Ovary (tissue), 9 donors: ENCODE results near the gene GABRB1. TPM values are rescaled to one million over a fixed set of nuclear protein-coding genes. Genes with fewer than 3 reads are reported as not detected.

Experiments
- DNase-seq, 5 donors: peaks; one replicate each; pipeline ENCODE4 v3.0.0-alpha.2; 2019 to 2020
- H3K27ac ChIP-seq, 2 donors: fragments of 200-600 bp; one replicate each; pipeline versions ENCODE4 v1.5.1 to v1.8.0; 2019 to 2022
- H3K27me3 ChIP-seq: fragments of 200-600 bp; one replicate; pipeline ENCODE4 v1.8.0; 2022
- H3K36me3 ChIP-seq: fragments of 200-600 bp; sonication (generic); one replicate; pipeline ENCODE4 v1.5.1; 2019
- H3K4me1 ChIP-seq: one replicate; pipeline ENCODE4 v1.8.1; 2013; ENCODE audit warnings: mild to moderate bottlenecking, moderate library complexity; ENCODE audit not compliant: insufficient read depth
- H3K4me3 ChIP-seq: fragments of 200-600 bp; sonication (generic); one replicate; pipeline ENCODE4 v1.5.1; 2017
- H3K9me3 ChIP-seq, 2 donors: fragments of 200-600 bp in 1 of 2; sonication (generic) in 1 of 2; one replicate each; pipeline versions ENCODE4 v1.5.1 to v1.8.1; 2013 to 2019; ENCODE audit warnings: mild to moderate bottlenecking in 1 of 2, moderate library complexity in 1 of 2
- EP300 ChIP-seq: sonication (generic); formaldehyde crosslinking; IDR thresholded peaks from one replicate; pipeline ENCODE4 v1.6.1; 2017; ENCODE audit warnings: antibody characterized with exemption
- POLR2A ChIP-seq: fragments of 450-650 bp; IDR thresholded peaks from one replicate; pipeline ENCODE4 v1.6.1; 2017; ENCODE audit warnings: antibody characterized with exemption, mild to moderate bottlenecking, moderate library complexity
- WGBS, 3 donors: extraction: QIAGEN DNeasy Blood & Tissue Kit in 1 of 3; methylation state at CpG; one replicate each; pipeline versions ENCODE4 v1.1.5 to v1.1.7; 2013 to 2017; 5-methylcytosine and 5-hydroxymethylcytosine counted together
- intact Hi-C, 4 donors: fragments of 100-400 bp; cut with DNase I; formaldehyde crosslinking; loops; one replicate each; pipeline versions ENCODE4 v1.11.0 to v1.15.1; 2022 to 2023
- polyA plus RNA-seq, 2 donors: library from polyadenylated mRNA; stranded (reverse); fragments of 200-250 nt in 1 of 2; fragments of 350-450 nt in 1 of 2; fragmentation: Illumina TruSeq in 1 of 2; extraction: RNeasy Lipid Tissue Mini Kit (QIAGEN cat#74804) in 1 of 2; gene quantifications; one replicate each; pipeline ENCODE4 v1.2.3, GENCODE V29; 2013 to 2014
- total RNA-seq, 7 donors: library from RNA; depleted of rRNA in 2 of 7; stranded (reverse); fragments of >200 nt in 2 of 7; fragmentation: NEBNext Ultra II Directional in 3 of 7; extraction: Animal tissue kit (Norgen Biotek cat#: 25700) in 3 of 7; gene quantifications; one replicate each; pipeline versions ENCODE4 v1.1.0 to v1.2.4, GENCODE V29; 2016 to 2023
- TF ChIP-seq, protein P1 (sequence below), 3 donors: fragments of 450-650 bp in 2 of 3; fragments of 200-600 bp in 1 of 3; IDR thresholded peaks; one replicate each; pipeline versions ENCODE4 v1.5.1 to v1.8.0; 2016 to 2022; ENCODE audit warnings: antibody characterized with exemption in 3 of 3, mild to moderate bottlenecking in 1 of 3
- donor health status: DM: no; HTN: no; CAD: no; lungs with moderate emphysema.
- donor health status: DM: no; HTN: no; CAD: no.
- donor health status: Bipolar disorder and iron deficiency.
- donor health status: DM: yes; HTN: yes; CAD: no.
- donor health status: DM: no; HTN: no; CAD: no.
- donor health status: DM: yes; HTN: yes; CAD: no.

GABRB1 gene
- total and polyA plus RNA-seq, 9 donors, result 0.23 to 0.43 TPM; not detected in 7

DNA sequence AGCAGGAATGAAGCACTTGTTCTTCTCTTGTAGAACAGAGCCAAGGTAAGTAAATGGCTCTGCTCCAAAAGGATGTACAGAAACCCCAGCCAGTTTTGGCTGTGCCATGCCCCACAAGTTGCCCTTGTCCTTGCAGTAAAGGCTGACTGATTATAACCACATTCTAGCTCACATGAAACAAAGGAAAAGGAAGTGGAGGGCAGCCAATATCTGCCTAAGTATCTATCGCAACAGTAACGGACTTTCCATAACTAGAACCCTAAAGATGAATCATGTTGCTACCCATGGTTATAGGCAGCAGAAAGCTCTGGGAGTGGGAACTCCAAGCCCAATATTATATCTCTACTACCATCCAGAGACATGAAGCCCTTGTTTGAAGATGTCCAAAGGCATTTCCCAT, 336.4 kb downstream of the GABRB1 start:
- TF ChIP-seq, protein P1, sequence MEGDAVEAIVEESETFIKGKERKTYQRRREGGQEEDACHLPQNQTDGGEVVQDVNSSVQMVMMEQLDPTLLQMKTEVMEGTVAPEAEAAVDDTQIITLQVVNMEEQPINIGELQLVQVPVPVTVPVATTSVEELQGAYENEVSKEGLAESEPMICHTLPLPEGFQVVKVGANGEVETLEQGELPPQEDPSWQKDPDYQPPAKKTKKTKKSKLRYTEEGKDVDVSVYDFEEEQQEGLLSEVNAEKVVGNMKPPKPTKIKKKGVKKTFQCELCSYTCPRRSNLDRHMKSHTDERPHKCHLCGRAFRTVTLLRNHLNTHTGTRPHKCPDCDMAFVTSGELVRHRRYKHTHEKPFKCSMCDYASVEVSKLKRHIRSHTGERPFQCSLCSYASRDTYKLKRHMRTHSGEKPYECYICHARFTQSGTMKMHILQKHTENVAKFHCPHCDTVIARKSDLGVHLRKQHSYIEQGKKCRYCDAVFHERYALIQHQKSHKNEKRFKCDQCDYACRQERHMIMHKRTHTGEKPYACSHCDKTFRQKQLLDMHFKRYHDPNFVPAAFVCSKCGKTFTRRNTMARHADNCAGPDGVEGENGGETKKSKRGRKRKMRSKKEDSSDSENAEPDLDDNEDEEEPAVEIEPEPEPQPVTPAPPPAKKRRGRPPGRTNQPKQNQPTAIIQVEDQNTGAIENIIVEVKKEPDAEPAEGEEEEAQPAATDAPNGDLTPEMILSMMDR (IDR thresholded peaks at IDR 0.05), result no peak
- TF ChIP-seq POLR2A (no peak), EP300 (no peak)
- H3K9me3 ChIP-seq, result peaks cover 0 to 3% of the 10 kb centered on the region in 2 donors
- no peaks in the 10 kb centered on the region for H3K36me3 ChIP-seq
- DNase-seq, result no peak
- intact Hi-C loops, result no loop called here
- no peaks in the 10 kb centered on the region for H3K27me3 ChIP-seq
- H3K4me3 ChIP-seq, result no peak overlapping the region
- H3K4me1 ChIP-seq, result no peaks in the 10 kb centered on the region
- 77 to 88% (median 84%) methylated on average over 2 of the region's 2 CpGs for WGBS, 3 donors
- no peak overlapping the region for H3K27ac ChIP-seq

DNA sequence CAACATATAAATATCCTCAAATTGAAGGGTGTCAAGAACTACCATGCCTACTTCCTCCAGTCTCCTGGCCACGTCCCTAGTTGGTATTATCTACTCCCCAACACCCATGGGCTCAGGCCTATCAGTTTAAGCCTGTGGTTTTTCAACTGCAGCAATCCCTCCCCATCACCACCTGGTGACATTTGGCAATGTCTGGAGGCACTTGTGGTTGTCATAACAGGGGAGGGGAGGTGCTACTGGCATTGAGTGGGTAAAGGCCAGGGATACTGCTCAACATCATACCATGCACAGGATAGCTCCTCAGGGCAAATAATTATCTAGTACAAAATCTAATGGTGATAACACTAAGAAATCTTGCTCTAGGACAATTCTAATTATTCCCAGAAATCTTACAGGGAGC, 336.8 kb downstream of the GABRB1 start:
- intact Hi-C loops, result no loop called here
- TF ChIP-seq EP300 (no peak), POLR2A (no peak)
- TF ChIP-seq, protein P1 (IDR thresholded peaks at IDR 0.05), result no peak
- 50 to 78% (median 54%) methylated on average over 1 of the region's 1 CpG for WGBS, 3 donors
- peaks cover 0 to 3% of the 10 kb centered on the region in 2 donors for H3K9me3 ChIP-seq
- no peak for DNase-seq
- no peak overlapping the region for H3K4me3 ChIP-seq
- no peaks in the 10 kb centered on the region for H3K36me3 ChIP-seq
- no peak overlapping the region for H3K27ac ChIP-seq
- H3K27me3 ChIP-seq, result no peaks in the 10 kb centered on the region
- no peaks in the 10 kb centered on the region for H3K4me1 ChIP-seq

DNA sequence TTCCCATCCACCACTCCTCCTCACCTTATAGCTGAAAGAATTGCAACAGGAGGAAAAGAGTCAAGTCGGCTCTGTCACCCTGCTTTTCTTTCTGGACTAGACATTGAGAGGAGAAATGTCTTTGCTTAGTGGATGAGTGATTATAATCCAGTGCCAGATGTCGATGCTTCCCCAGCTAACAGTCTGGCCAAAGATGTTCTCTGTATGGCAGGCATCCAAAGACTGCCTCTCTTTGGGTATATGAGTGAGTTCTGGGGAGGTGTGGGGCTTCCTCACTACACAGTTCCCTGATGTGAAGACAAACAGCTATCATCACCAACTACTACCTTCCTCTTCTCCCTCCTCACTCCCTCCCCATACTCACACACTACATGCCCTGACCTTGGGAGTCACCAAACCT, 341.2 kb downstream of the GABRB1 start:
- no peak for DNase-seq
- TF ChIP-seq POLR2A (no peak), EP300 (no peak)
- TF ChIP-seq, protein P1 (IDR thresholded peaks at IDR 0.05), result no peak
- 51 to 68% (median 54%) methylated on average over 2 of the region's 2 CpGs for WGBS, 3 donors
- H3K27me3 ChIP-seq, result no peaks in the 10 kb centered on the region
- H3K27ac ChIP-seq, result no peak overlapping the region
- no peak overlapping the region for H3K4me3 ChIP-seq
- intact Hi-C loops, result no loop called here
- H3K36me3 ChIP-seq, result no peaks in the 10 kb centered on the region
- H3K4me1 ChIP-seq, result no peaks in the 10 kb centered on the region
- H3K9me3 ChIP-seq, result peaks cover 0 to 3% of the 10 kb centered on the region in 2 donors

DNA sequence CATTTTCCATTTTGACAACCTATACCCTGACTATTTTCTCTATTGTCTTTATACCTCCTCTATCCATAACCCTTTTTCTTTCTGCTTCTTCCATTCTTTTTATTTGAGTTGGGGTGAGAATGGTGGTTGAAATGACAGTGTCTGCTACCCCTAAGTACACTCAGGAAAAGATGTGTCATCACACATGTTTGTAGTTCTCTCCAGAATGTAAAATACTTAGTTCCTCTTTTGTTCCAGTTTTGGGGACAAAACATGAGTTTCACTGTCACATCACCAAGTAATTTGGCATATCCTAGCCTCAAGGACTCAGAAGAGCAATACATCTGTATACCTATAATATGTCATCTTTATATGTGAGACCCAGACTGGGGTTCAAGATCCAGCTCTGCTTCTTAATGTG, 341.8 kb downstream of the GABRB1 start:
- intact Hi-C loops, result no loop called here
- H3K4me1 ChIP-seq, result no peaks in the 10 kb centered on the region
- peaks cover 0 to 3% of the 10 kb centered on the region in 2 donors for H3K9me3 ChIP-seq
- H3K27me3 ChIP-seq, result no peaks in the 10 kb centered on the region
- TF ChIP-seq POLR2A (no peak), EP300 (no peak)
- TF ChIP-seq, protein P1 (IDR thresholded peaks at IDR 0.05), result no peak
- H3K27ac ChIP-seq, result no peak overlapping the region
- DNase-seq, result no peak
- H3K36me3 ChIP-seq, result no peaks in the 10 kb centered on the region
- H3K4me3 ChIP-seq, result no peak overlapping the region

DNA sequence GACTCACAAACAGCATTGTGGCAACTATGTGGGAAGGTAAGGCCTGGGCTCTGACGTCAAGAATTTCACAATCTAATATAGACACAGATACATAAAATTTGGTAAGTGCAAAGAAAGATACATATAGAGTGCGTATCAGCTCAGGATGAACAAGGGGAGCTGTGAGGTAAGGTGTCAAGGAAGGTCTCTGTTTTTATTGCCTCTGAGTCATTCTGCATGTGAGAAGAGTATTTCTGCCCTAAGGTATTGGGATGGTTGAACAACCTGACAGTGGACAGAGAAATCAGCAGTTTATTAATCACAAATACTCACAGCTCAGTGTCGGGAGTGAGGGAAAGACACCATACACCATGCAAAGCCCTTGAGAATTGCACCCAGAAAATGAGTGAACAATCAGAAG, 342.3 kb downstream of the GABRB1 start:
- 89 to 91% (median 91%) methylated on average over 3 of the region's 3 CpGs for WGBS, 3 donors
- no peaks in the 10 kb centered on the region for H3K36me3 ChIP-seq
- no peaks in the 10 kb centered on the region for H3K4me1 ChIP-seq
- TF ChIP-seq EP300 (no peak), POLR2A (no peak)
- TF ChIP-seq, protein P1 (IDR thresholded peaks at IDR 0.05), result no peak
- H3K27me3 ChIP-seq, result no peaks in the 10 kb centered on the region
- peaks cover 0 to 3% of the 10 kb centered on the region in 2 donors for H3K9me3 ChIP-seq
- no peak for DNase-seq
- intact Hi-C loops, result no loop called here
- H3K4me3 ChIP-seq, result no peak overlapping the region
- H3K27ac ChIP-seq, result no peak overlapping the region
